Fibroblast of upper back skin (primary cell): ENCODE measurements around the gene WDTC1.
"Not testable (repeated sequence)": the region's sequence is repeated elsewhere in the genome, so short reads cannot be mapped to it uniquely, and the experiment has no call there.

Source experiments
- DNase-seq: peaks from one replicate; pipeline ENCODE4 v3.0.0-alpha.2; 2013

Gene WDTC1

DNA sequence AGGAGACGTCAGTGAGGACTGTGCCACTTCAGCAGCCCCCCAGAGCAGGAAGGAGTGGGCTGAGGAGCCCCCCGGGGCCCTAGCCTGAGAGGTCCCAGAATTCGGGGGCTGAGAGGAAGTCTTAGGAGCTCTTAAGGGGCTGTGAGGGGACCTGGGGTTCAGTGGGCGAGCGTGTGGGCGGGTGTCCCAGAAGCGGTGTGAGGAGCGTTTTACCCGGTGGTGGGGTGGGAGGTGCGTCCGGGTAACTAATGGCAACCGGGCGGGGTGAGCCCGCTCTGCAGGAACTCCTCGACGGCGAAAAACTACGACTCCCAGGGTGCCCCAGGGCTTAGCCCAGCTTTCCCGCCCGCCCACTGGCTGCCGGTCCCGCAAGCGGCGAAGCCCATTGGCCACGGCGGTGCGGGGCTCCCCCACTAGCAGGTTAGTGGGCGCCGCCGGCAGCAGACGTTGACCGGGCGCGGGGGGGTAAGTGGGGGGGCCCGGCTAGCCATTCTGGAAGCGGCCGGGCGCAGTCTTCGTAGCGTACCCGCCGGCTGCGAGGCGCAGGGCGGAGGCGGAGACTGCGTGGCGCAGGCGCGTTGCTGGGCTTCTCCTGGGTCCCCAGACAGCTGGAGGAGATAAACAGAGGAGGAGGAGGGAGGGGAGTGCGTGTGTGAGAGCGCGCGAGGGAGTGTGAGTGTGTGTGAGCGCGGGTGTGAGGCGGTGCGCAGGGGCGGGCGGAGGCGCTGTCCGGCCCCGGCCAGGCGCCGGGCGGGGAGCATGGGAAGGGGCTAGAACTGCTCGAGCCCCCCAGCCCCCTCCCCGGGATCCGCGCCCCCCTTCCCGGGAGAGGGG lies at the start of gene WDTC1:
WDTC1 (plus strand) TSS at position 584 of the 834 bp plus-strand sequence. CDS start 26,423 bp downstream, outside the sequence.
- DNase-seq, result peak; percentile 97

- not testable (repeated sequence) for DNase-seq
Observed at GRCh38 chr1:27184665-27185064, 49.8 kb upstream of the WDTC1 start.

DNA sequence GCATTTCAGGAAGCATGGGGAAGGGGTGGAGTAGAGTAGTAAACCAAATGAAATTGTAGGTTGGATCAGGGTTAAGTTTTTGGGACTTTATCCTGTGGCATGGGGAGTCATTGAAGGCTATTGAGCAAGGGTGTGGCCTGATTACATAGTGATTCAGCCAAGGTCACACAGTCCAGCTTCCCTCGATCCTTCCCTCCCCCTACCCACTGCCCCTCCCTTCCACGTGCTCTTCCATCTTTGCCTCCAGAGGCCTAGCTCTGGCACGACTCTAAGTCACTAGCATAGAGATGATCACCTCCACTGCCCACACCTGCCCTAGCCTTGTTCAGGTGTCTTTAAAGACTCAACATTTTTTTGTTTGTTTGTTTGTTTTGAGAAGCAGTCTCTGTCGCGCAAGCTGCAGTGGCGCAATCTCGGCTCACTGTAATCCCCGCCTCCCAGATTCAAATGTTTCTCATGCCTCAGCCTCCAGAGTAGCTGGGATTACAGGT lies 42.3 kb upstream of the WDTC1 start:
- no peak for DNase-seq

DNA sequence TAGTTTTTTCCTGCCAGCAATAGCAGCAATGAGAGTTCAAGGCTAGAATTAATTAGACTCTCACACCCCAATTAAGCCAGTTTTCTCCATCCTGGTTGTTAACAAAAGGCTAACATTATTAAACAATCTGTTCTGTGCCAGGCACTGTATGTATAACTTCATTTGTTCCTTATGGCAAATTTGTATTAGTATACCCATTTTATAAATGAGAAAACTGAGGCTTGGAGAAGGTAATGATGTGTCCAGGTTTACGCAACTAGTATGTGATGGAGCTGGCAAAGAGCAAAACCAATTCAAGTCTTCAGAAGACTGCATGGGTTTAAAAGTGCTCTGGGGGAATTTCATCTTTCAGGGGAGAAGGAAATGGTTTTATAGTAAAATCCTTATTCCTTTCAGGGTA lies 41.2 kb upstream of the WDTC1 start:
- no peak for DNase-seq

- no peak for DNase-seq
Observed at GRCh38 chr1:27201295-27201694, 33.1 kb upstream of the WDTC1 start.

GRCh38 chr1:27203946-27204345 lies 30.5 kb upstream of the WDTC1 start:
- peak; percentile 53 for DNase-seq

GRCh38 chr1:27207238-27207637 lies 27.2 kb upstream of the WDTC1 start:
- DNase-seq, result not testable (repeated sequence)

GRCh38 chr1:27208143-27208850 lies 26.1 kb upstream of the WDTC1 start:
- peak; percentile 22 for DNase-seq

DNA sequence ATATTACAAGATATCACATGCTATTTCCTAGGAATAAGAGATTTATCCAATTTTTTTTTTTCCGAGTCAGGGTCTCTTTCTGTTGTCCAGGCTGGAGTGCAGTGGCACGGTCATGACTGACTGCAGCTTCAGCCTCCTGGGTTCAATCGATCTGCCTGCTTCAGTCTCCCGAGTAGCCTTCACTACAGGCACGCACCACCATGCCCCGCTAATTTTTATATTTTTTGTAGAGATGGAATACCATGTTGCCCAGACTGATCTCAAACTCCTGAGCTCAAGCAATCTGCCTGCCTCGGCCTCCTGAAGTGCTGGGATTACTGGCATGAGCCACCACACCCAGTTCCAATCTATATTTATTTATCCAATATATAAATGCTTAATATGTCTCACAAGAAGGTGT lies 18.0 kb upstream of the WDTC1 start:
- no peak for DNase-seq

DNA sequence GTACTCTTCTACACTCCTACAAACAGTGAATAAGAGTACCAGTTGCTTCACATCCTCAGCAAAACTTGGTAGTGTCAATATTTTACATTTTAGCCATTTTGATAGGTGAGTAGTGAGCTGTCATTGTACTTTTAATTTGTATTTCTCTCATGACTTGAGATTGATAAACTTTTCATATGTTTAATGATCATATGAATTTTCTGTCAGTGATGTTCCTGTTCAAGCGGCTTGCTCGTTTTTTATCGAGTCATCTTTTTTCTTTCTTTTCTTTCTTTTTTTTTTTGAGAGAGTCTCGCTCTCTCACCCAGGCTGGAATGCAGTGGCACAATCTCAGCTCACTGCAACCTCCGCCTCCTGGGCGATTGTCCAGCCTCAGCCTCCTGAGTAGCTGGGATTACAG lies 17.0 kb upstream of the WDTC1 start:
- DNase-seq, result no peak

DNA sequence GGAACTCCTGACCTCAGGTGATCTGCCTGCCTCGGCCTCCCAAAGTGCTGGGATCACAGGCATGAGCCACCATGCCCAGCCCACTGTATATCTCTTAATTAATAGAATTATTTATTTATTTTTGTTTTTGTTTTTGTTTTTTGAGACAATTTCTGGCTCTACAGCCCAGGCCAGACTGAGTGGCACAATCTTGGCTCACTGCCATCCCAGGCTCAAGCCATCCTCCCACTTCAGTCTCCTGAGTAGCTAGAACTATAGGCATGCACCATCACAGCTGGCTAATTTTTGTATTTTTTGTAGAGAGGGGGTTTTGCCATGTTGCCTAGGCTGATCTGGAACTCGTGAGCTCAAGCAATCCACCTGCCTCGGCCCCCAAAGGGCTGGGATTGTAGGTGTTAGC lies 15.7 kb upstream of the WDTC1 start:
- no peak for DNase-seq

DNA sequence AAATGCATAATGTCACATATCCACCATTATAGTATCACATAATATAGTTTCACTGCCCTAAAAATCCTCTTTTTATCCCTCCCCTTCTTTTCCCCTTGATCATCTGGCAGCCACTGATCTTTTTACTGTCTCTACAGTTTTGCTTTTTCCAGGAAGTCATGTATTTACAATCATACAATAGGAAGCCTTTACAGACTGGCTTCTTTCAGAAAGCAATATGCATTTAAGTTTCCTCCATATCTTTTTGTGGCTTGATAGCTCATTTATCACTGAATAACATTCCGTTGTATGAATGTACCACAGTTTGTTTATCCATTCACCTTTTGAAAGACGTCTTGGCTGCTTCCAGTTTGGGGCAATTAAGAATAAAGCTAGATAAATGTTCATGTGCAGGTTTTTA lies 14.3 kb upstream of the WDTC1 start:
- no peak for DNase-seq

GRCh38 chr1:27220702-27221497 lies 13.5 kb upstream of the WDTC1 start:
- not testable (repeated sequence) for DNase-seq

GRCh38 chr1:27225621-27226020 lies 8.8 kb upstream of the WDTC1 start:
- no peak for DNase-seq

- DNase-seq, result no peak
Observed at GRCh38 chr1:27227765-27228164, 6.7 kb upstream of the WDTC1 start.

DNA sequence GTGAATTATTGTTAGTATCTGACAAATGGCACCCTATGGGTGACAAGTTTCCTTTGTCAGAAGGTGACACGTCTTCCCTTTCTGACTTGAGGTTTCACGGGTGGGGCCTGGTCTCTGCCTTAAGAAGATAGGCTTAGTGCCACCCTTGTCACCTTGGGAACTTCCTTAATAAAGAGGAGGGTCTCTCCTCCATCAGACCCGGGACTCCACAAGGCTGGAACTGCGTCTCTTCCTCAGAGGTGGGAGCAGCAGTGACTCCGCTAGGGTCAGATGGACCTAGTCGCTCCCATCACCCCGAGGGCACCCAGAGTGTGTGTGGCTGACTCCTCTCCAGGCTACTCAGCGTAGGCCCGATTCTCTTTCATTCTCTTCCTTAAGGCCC lies 774 bp upstream of the WDTC1 start:
- no peak for DNase-seq

DNA sequence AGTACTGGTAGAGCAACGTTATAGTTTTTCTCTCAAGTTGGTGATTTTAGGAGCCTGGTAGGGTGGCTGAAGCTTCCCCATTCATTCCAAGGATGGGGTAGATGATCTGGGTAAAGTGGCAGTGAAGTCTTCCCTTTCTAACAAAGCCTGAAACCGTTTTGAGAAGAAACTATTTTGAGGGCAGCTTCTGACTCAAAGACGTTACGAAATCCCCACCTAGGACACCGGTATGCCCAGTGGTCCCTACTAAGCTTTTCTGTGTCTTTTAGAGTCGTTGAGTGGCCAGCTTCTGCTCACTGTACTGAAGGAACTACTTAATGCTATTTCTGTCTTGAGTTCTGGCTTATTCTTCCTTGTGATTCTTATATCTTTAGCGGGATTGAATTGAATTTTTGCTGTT lies 1.4 kb downstream of the WDTC1 start:
- DNase-seq, result no peak

DNA sequence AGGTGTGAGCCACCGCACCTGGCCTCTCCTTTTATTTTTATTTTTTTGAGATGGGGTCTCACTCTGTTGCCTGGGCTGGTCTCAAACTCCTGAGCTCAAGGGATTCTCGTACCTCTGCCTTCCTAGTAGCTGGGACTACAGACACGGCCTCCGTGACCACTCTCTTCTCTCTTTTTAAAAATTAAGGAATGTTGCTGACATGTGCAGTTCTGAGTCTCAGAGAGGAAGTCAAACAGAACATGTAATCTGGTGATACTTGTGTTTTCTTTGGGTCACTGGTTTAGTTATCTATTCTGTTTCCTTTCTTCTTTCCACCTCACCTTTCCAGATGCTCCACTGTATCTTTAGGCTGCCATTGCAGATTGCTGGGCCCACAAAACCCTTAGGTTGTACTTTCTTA lies 2.7 kb downstream of the WDTC1 start:
- DNase-seq, result no peak

DNA sequence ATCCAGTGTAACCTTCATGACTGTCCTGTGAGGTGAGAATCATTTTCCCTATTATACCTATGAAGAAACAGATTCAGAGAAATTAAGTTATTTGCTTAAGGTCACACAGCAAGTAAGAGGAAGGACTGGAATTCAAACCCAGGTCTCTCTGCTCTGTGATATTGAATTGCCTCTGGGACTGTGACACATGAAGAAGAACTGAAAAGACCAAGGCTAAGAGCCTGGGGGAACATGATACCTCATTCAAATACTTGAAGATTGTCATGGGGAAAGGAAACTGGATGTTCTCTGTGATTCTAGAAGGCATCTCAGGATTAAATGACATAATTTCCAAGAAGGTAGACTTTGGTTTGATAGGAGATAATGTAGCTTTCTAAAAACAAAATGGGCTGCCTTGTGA lies 3.6 kb downstream of the WDTC1 start:
- DNase-seq, result no peak

DNA sequence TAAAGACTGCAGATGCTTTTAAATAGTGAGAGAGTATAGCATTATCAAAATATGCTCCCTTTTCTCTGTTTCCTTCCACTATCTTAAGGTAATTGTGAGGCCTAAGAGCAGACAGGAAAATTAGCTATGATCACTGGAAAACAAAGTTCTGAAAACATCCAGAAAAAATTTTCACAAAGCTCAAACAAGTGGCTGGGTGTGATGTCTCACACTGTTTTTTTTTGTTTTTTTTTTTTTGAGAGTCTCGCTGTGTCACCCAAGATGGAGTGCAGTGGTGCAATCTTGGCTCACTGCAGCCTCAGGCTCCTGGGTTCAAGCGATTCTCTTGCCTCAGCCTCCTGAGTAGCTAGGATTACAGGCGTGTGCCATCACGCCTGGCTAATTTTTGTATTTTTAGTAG lies 7.2 kb downstream of the WDTC1 start:
- no peak for DNase-seq

DNA sequence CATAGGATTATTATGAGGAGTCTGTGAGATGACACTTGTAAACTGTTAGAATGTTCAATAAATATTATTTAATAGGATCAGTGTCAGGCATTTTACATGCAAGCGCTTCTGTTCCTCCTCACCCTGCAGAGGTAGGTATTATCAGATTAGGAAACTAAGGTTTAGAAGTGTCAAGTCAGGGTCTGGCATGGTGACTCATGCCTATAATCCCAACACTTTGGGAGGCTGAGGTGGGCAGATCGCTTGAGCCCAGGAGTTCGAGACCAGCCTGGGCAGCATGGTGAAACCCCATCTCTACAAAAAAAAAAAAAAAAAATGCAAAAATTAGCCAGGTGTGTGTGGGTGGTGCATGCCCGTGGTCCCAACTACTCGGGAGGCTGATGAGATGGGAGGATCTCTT lies 9.2 kb downstream of the WDTC1 start:
- DNase-seq, result not testable (repeated sequence)

GRCh38 chr1:27246194-27246593 lies 11.8 kb downstream of the WDTC1 start:
- no peak for DNase-seq

- DNase-seq, result no peak
Observed at GRCh38 chr1:27253596-27253995, 19.2 kb downstream of the WDTC1 start.
